Smooth muscle cell (in vitro differentiated cells): ENCODE measurements around the gene GPR39. TPM values are rescaled to one million over a fixed set of nuclear protein-coding genes. Genes with fewer than 3 reads are reported as not detected.

Experiments
- DNase-seq: peaks from one replicate; lab custom pipeline; 2025; ENCODE audit not compliant: unreplicated experiment; lab: John Stamatoyannopoulos, UW
- H2AFZ ChIP-seq: fragments of 200-600 bp; sonication (generic); 2 replicates; pipeline ENCODE4 v1.6.0; 2016; ENCODE audit warnings: antibody characterized with exemption, low read depth, mild to moderate bottlenecking
- H3F3A ChIP-seq: fragments of 200-600 bp; sonication (generic); 2 replicates; pipeline ENCODE4 v1.6.0; 2017; ENCODE audit warnings: antibody characterized with exemption, low read depth
- H3K27ac ChIP-seq: fragments of 200-600 bp; sonication (generic); 2 replicates; pipeline ENCODE4 v1.5.1; 2016; ENCODE audit warnings: low read depth, mild to moderate bottlenecking
- H3K27me3 ChIP-seq: fragments of 200-600 bp; sonication (generic); 2 replicates; pipeline ENCODE4 v1.6.1; 2016; ENCODE audit warnings: low read depth, mild to moderate bottlenecking
- H3K36me3 ChIP-seq: fragments of 200-600 bp; sonication (generic); 2 replicates; pipeline ENCODE4 v1.5.1; 2016; ENCODE audit warnings: low read depth
- H3K4me1 ChIP-seq: fragments of 200-600 bp; sonication (generic); 2 replicates; pipeline ENCODE4 v1.5.1; 2016; ENCODE audit warnings: low read depth
- H3K4me2 ChIP-seq: fragments of 200-600 bp; sonication (generic); 2 replicates; pipeline ENCODE4 v1.6.0; 2016; ENCODE audit warnings: mild to moderate bottlenecking
- H3K4me3 ChIP-seq: fragments of 200-600 bp; sonication (generic); 2 replicates; pipeline ENCODE4 v1.5.1; 2016; ENCODE audit warnings: mild to moderate bottlenecking
- H3K79me2 ChIP-seq: fragments of 200-600 bp; sonication (generic); 2 replicates; pipeline ENCODE4 v1.6.0; 2016; ENCODE audit warnings: low read depth, mild to moderate bottlenecking
- H3K9ac ChIP-seq: fragments of 200-600 bp; sonication (generic); 2 replicates; pipeline ENCODE4 v1.6.0; 2016; ENCODE audit warnings: low read depth
- H3K9me3 ChIP-seq: fragments of 200-600 bp; sonication (generic); replicated peaks from 2 replicates; pipeline ENCODE4 v1.5.1; 2016; ENCODE audit warnings: low read depth
- H4K20me1 ChIP-seq: fragments of 200-600 bp; sonication (generic); 2 replicates; pipeline ENCODE4 v1.6.0; 2016; ENCODE audit warnings: low read depth
- CTCF ChIP-seq: fragments of 200-600 bp; sonication (generic); IDR thresholded peaks from 2 replicates; pipeline ENCODE4 v1.5.1; 2017; ENCODE audit warnings: borderline replicate concordance, mild to moderate bottlenecking, antibody characterized with exemption; ENCODE audit not compliant: insufficient read depth, poor library complexity, severe bottlenecking
- WGBS: methylation state at CpG from one replicate; pipeline ENCODE4 v1.1.7; 2016; ENCODE audit warnings: low lambda C conversion rate; 5-methylcytosine and 5-hydroxymethylcytosine counted together
- polyA plus RNA-seq: library from polyadenylated mRNA; unstranded; fragments of >200 nt; fragmentation: Nextera tagmentation; extraction: Ambion mirVana; gene quantifications from 2 replicates; pipeline ENCODE4 v1.2.1, GENCODE V29; 2016
- total RNA-seq: library from RNA; depleted of rRNA; stranded (reverse); fragments of >200 nt; gene quantifications from 2 replicates; pipeline ENCODE4 v1.2.3, GENCODE V29; 2014

GPR39 gene
- total and polyA plus RNA-seq, 2 experiments from 2014 or later: 0.87 to 1.4 TPM

- no peak overlapping the region for H2AFZ ChIP-seq
- no peak overlapping the region for H3K27ac ChIP-seq
- WGBS: 54% methylated on average over 2 of the region's 2 CpGs
- H3K27me3 ChIP-seq: peaks cover 7% of the 10 kb centered on the region
- TF ChIP-seq CTCF: no peak
- no peaks in the 10 kb centered on the region for H3K9me3 ChIP-seq
- no peaks in the 10 kb centered on the region for H4K20me1 ChIP-seq
- no peak overlapping the region for H3K4me3 ChIP-seq
- no peaks in the 10 kb centered on the region for H3K36me3 ChIP-seq
- no peak overlapping the region for H3K9ac ChIP-seq
- no peak for DNase-seq
- no peaks in the 10 kb centered on the region for H3K79me2 ChIP-seq
- H3K4me2 ChIP-seq: no peak overlapping the region
- no peaks in the 10 kb centered on the region for H3F3A ChIP-seq
- H3K4me1 ChIP-seq: no peaks in the 10 kb centered on the region
Measured at GRCh38 chr2:132611719-132612118, 195.1 kb downstream of the GPR39 start.

- Histone ChIP-seq H3K4me1 (no peaks in the 10 kb centered on the region), H3K36me3 (no peaks in the 10 kb centered on the region), H3F3A (no peaks in the 10 kb centered on the region), H3K9me3 (no peaks in the 10 kb centered on the region), H3K79me2 (no peaks in the 10 kb centered on the region), H3K9ac (no peak overlapping the region), H3K4me3 (no peak overlapping the region), H3K27ac (no peak overlapping the region), H4K20me1 (no peaks in the 10 kb centered on the region), H3K4me2 (no peak overlapping the region), H3K27me3 (peaks cover 7% of the 10 kb centered on the region), H2AFZ (no peak overlapping the region)
- no peak for DNase-seq
- 93% methylated on average over 5 of the region's 5 CpGs for WGBS
- TF ChIP-seq CTCF: no peak
Measured at GRCh38 chr2:132615329-132616085, 198.9 kb downstream of the GPR39 start.

- Histone ChIP-seq H3K27ac (no peak overlapping the region), H3K27me3 (peaks cover 7% of the 10 kb centered on the region), H3K4me1 (no peaks in the 10 kb centered on the region), H3K4me3 (no peak overlapping the region), H3K36me3 (no peaks in the 10 kb centered on the region), H2AFZ (no peak overlapping the region), H3K9ac (no peak overlapping the region), H4K20me1 (no peaks in the 10 kb centered on the region), H3K79me2 (no peaks in the 10 kb centered on the region), H3K9me3 (no peaks in the 10 kb centered on the region), H3K4me2 (no peak overlapping the region), H3F3A (no peaks in the 10 kb centered on the region)
- TF ChIP-seq CTCF: no peak
- WGBS: 84% methylated on average over 3 of the region's 3 CpGs
- DNase-seq: no peak
Measured at GRCh38 chr2:132617989-132618388, 201.4 kb downstream of the GPR39 start.

- H4K20me1 ChIP-seq: no peaks in the 10 kb centered on the region
- no peaks in the 10 kb centered on the region for H3F3A ChIP-seq
- peaks cover 2% of the 10 kb centered on the region for H3K4me1 ChIP-seq
- H3K4me2 ChIP-seq: no peak overlapping the region
- WGBS: 74% methylated on average over 7 of the region's 7 CpGs
- H3K27ac ChIP-seq: no peak overlapping the region
- no peak for TF ChIP-seq CTCF
- no peak overlapping the region for H3K9ac ChIP-seq
- H3K9me3 ChIP-seq: no peaks in the 10 kb centered on the region
- H3K27me3 ChIP-seq: peaks cover under 1% of the 10 kb centered on the region
- H2AFZ ChIP-seq: no peak overlapping the region
- H3K79me2 ChIP-seq: no peaks in the 10 kb centered on the region
- no peak for DNase-seq
- no peak overlapping the region for H3K4me3 ChIP-seq
- no peaks in the 10 kb centered on the region for H3K36me3 ChIP-seq
Measured at GRCh38 chr2:132618734-132619133, 202.1 kb downstream of the GPR39 start.
